Lower leg skin (tissue), 3 donors: Measurements from ENCODE around the gene EVI2A.

Experiments used
- CTCF ChIP-seq, 3 donors: fragments of 450-650 bp; IDR thresholded peaks; one replicate each; pipeline ENCODE4 v1.5.1; 2016; ENCODE audit warnings: antibody characterized with exemption in 3 of 3, mild to moderate bottlenecking in 3 of 3, moderate library complexity in 2 of 3
- POLR2A ChIP-seq, 2 donors: fragments of 450-650 bp; IDR thresholded peaks; one replicate each; pipeline ENCODE4 v1.6.1; 2016 to 2017; ENCODE audit warnings: antibody characterized with exemption in 2 of 2, mild to moderate bottlenecking in 1 of 2, moderate library complexity in 1 of 2

DNA sequence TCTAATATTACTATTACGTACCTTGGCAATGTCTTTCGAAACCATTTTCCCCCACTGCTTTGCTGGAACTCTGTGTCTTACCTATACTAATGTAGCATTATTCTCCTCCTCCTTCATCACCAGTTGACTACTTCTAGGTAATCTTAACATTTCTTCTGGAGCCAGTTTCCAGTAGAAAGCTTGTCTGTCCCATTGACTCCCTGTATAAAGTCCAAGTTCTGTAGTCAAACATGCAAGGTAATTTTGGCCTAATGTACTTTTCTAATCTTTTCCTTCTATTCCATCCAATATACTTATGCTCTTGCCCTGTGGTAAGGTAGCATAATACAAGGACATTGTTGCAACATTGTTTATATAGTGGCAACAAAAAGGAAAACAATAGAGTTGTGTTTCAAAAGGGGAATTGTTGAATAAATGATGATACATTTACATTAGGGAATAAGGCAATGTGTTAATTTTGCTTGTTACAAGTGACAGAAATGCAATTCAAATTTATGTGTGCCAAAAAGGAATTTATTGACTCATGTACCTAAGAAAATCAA, 52.3 kb downstream of the EVI2A start:
- TF ChIP-seq CTCF (IDR thresholded peaks at IDR 0.05) (no peak), POLR2A (IDR thresholded peaks at IDR 0.05) (no peak)
